GM19372 (cell line): ENCODE measurements around the gene RERE.

Source experiments
- ATAC-seq: cut with Tn5 transposase; IDR thresholded peaks from one replicate; pipeline ENCODE4 v1.9.1; 2021; ENCODE audit warnings: mild to moderate bottlenecking, low read depth, moderate library complexity; ENCODE audit not compliant: unreplicated experiment

RERE gene

GRCh38 chr1:8422510-8423268 lies 394.8 kb downstream of the RERE start:
- no peak for ATAC-seq

- no peak for ATAC-seq
Observed at GRCh38 chr1:8421721-8422120, 395.7 kb downstream of the RERE start.

- no peak for ATAC-seq
Observed at GRCh38 chr1:8420318-8420717, 397.1 kb downstream of the RERE start.

- ATAC-seq: no peak
Observed at GRCh38 chr1:8419861-8420260, 397.6 kb downstream of the RERE start.

GRCh38 chr1:8419172-8419571 lies 398.3 kb downstream of the RERE start:
- ATAC-seq: no peak

GRCh38 chr1:8418301-8418700 lies 399.1 kb downstream of the RERE start:
- no peak for ATAC-seq

GRCh38 chr1:8417625-8418024 lies 399.8 kb downstream of the RERE start:
- ATAC-seq: no peak

GRCh38 chr1:8416881-8417280 lies 400.6 kb downstream of the RERE start:
- no peak for ATAC-seq

GRCh38 chr1:8415526-8416278 lies 401.7 kb downstream of the RERE start:
- no peak for ATAC-seq

- ATAC-seq: no peak
Observed at GRCh38 chr1:8412183-8412831, 405.1 kb downstream of the RERE start.

- ATAC-seq: no peak
Observed at GRCh38 chr1:8411803-8412182, 405.6 kb downstream of the RERE start.

- ATAC-seq: no peak
Observed at GRCh38 chr1:8410791-8411190, 406.6 kb downstream of the RERE start.

GRCh38 chr1:8409606-8410005 lies 407.8 kb downstream of the RERE start:
- ATAC-seq: no peak

- ATAC-seq: no peak
Observed at GRCh38 chr1:8409106-8409505, 408.3 kb downstream of the RERE start.

GRCh38 chr1:8408151-8408839 lies 409.1 kb downstream of the RERE start:
- no peak for ATAC-seq

GRCh38 chr1:8407652-8408051 lies 409.8 kb downstream of the RERE start:
- ATAC-seq: no peak

GRCh38 chr1:8406960-8407359 lies 410.5 kb downstream of the RERE start:
- no peak for ATAC-seq

GRCh38 chr1:8406011-8406410 lies 411.4 kb downstream of the RERE start:
- no peak for ATAC-seq

- ATAC-seq: no peak
Observed at GRCh38 chr1:8404460-8405370, 412.7 kb downstream of the RERE start.

GRCh38 chr1:8402109-8402710 lies 415.2 kb downstream of the RERE start:
- ATAC-seq: no peak
